Ovary (tissue), 3 donors: ENCODE measurements around the gene PDS5B.

Source experiments
- CTCF ChIP-seq, 3 donors: fragments of 450-650 bp in 2 of 3; fragments of 200-600 bp in 1 of 3; IDR thresholded peaks; one replicate each; pipeline versions ENCODE4 v1.5.1 to v1.8.0; 2016 to 2022; ENCODE audit warnings: antibody characterized with exemption in 3 of 3, mild to moderate bottlenecking in 1 of 3
- EP300 ChIP-seq: sonication (generic); formaldehyde crosslinking; IDR thresholded peaks from one replicate; pipeline ENCODE4 v1.6.1; 2017; ENCODE audit warnings: antibody characterized with exemption
- POLR2A ChIP-seq: fragments of 450-650 bp; IDR thresholded peaks from one replicate; pipeline ENCODE4 v1.6.1; 2017; ENCODE audit warnings: antibody characterized with exemption, mild to moderate bottlenecking, moderate library complexity
- donor health status: DM: no; HTN: no; CAD: no.

GRCh38 chr13:32687275-32687674, 101.0 kb downstream of the PDS5B start:
- TF ChIP-seq CTCF (IDR thresholded peaks at IDR 0.05) (no peak), POLR2A (no peak), EP300 (no peak)
